CD4-positive, alpha-beta T cell treated with Interleukin-4 for 1 hour (primary cell): ENCODE results near the gene ZC3HAV1.
A peak's percentile ranks its signal among the peaks of the same experiment; 100 is the strongest.
"Not testable (repeated sequence)": the region's sequence is repeated elsewhere in the genome, so short reads cannot be mapped to it uniquely, and the experiment has no call there.

Source experiments
- DNase-seq, 2 donors: peaks; one replicate each; pipeline ENCODE4 v3.0.0-alpha.2; 2020 to 2022

ZC3HAV1 gene

GRCh38 chr7:139109188-139109982 is at the start of gene ZC3HAV1:
Gene ZC3HAV1 (minus strand): TSS chr7:139109720. CDS start chr7:139109331, 389 bp downstream.
- DNase-seq = peak; percentile 95 to 96

DNA sequence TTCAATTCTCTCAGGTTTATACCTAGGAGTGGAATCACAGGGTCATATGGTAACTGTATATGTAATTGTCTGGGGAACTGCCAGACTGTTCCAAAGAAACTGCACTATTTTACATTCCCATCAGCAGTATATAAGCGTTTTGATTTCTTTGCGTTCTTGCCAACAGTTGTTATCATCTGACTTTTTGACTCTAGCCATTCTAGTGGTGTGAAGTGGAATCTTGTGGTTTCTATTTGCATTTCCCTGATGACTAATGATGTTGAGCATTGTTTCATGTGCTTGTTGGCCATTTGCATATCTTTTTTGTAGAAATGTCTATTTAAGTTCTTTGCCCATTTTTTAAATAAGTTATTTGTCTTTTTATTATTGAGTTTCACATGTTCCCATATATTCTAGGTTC is 44.3 kb upstream of the ZC3HAV1 start:
- no peak for DNase-seq

- DNase-seq = no peak
Measured at GRCh38 chr7:139152149-139152548, 42.6 kb upstream of the ZC3HAV1 start.

DNA sequence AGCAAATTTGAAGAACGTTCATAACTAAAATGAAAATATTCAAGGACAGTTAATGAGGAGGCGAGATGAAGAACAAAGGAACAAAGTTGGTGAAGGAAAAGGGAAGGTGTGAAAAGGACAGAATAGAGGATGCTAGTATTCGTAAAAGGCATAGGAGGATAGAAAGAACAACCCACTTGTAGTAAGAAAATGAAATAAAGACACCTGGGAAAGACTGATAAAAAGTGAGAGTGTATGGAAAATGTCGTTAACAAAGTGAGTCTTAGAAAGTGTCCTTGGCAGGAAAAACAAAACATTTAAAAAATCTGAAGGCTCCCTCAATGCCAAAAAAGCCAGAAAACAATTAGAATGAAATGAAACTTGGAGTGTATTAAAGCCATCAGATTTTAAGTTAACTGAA is 29.6 kb upstream of the ZC3HAV1 start:
- DNase-seq = no peak

DNA sequence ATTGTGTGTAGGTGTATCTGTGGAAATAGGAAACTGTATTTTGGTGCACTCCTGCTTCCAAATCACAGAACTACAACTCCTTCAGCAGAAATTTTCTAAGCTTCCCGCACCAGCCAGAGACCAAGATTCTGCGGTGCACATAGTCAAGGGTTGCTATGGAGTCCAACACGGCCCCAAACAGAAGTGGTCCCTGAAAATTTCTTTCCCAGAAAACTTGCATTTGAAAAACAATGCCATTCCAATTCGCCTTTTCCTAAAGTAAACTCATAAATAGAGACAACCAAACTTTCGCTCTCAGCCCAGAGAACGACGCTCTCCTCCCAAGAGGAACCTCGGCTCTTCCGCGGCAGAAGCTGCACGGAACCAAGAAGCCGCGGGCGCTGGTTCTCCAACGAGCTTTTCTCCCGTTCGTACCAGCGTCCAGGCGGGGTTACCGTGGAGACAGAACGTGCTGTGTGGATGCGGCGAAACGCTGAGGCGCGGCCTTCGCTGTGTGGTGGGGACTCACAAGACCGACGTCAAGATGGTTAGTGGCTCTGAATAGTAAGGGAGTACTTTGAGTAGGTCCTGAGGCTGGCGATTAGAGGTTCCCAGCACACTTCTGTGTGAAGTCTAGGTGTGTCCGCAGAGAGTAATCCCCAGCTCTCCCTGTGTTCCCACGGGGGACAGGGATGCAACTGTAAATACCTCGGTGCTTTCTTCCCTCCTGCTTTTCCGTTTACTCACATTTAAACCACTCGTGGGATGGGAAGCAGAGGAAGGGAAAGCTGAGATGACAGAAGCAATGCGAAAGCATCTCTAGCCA is 24.0 kb upstream of the ZC3HAV1 start:
- peak; percentile 87 to 90 for DNase-seq

DNA sequence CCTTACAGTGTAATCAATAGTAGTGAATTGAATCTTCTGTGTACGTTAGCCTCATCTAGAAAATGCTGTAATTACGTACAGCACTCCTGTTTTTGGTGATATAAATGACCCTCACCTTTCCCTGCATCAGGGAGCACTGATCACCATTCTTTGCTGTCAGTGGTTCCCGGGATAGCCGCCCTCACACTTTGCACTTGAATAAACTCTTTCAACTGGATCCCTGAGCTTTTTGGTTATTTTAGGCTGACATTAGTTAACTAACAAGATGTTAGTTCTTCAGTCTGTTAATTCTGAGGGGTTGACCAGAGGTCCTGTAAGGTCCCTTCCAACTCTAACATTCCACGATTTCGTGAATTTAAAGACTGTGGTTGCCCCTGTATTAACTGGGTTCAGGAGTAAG is 23.4 kb upstream of the ZC3HAV1 start:
- no peak for DNase-seq

DNA sequence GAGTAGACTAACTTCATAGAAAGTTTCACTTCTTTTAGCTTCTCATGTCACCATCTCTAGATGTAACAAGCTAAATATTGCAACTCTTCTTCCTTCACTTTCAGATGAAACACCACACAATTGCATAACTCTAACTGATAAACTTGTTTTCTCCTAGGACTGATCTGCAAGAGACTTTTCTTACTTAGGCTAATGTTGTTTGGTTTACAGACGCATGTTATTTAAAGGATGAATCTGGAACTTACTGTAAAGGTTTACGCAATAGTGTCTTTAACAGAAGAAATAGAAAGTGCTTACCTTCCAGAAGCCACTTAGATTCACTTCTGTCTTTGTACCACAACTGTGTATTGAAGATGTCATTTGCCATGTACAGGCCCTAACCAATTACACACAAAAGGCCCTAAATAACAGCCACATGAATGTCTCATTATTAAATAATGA is 22.1 kb upstream of the ZC3HAV1 start:
- DNase-seq = peak in 1 of 2 donors; percentile 19

- DNase-seq = not testable (repeated sequence)
Measured at GRCh38 chr7:139129814-139130213, 20.3 kb upstream of the ZC3HAV1 start.

DNA sequence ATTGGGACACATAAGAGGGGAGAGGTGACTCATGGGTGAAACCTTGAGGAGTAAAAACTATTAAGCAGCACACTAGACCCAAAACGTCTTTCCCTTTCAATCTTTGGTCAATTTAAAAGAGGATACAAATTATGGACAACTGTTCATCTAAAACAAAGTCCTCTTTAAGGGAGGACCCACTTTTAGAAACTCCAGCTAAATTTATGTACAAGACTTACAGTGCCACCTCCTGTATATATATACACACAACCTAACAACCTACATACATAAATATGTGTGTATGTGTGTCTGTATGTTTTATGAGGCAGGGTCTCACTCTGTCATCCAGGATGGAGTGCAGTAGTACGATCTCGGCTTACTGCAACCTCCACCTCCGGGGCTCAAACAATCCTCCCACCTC is 18.1 kb upstream of the ZC3HAV1 start:
- DNase-seq = peak in 1 of 2 donors; percentile 45

- DNase-seq = no peak
Measured at GRCh38 chr7:139125657-139126056, 16.1 kb upstream of the ZC3HAV1 start.

DNA sequence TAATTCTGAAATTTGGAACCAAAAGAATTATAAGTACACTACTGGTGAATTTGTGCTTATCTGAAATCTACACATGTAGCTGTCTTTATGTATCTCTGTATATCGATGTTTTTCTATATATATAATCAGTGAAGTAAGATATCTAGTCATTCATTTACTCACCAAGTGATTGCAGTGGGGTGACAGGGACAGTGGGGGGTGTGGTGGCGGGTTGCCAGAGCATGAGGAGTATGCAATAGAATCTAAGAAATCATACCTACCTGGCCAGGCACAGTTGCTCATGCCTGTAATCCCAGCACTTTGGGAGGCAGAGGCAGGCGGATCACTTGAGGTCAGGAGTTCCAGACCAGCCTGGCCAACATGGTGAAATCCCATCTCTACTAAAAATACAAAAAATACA is 15.5 kb upstream of the ZC3HAV1 start:
- not testable (repeated sequence) for DNase-seq

GRCh38 chr7:139124084-139124914 is 14.8 kb upstream of the ZC3HAV1 start:
- DNase-seq = no peak

GRCh38 chr7:139119486-139119849 is 9.9 kb upstream of the ZC3HAV1 start:
- DNase-seq = no peak

DNA sequence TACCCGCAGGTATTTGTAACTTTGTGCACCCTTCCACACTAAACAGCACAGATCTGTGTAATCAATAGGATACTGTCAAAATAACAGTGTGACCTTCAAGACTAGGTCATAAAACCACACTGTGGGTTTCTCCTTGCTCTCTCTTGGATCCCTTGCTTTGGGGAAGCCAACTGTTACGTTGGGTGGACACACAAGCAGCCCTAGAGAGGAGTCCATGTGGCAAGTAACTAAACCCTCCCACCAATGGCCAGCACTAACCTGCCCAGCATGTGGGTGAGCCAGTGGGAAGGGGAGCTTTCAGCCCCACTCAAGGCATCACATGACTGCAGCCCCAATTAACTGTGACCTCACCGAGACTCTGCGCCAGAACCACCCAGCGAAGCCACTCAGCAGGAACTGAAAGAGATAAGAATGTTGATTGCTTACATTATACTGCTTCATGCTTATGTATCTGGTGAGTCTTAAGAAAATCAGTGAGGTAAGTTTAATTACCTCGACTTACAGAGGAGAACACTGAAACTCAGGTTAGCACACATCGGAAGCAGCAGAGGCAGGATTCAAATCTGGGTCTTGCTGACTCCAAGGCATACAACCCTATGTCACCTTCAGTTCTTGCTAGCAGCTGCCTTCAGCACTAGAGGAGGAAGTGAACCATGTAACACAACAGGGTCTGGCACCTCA is 9.4 kb upstream of the ZC3HAV1 start:
- DNase-seq = peak; percentile 42 to 57

DNA sequence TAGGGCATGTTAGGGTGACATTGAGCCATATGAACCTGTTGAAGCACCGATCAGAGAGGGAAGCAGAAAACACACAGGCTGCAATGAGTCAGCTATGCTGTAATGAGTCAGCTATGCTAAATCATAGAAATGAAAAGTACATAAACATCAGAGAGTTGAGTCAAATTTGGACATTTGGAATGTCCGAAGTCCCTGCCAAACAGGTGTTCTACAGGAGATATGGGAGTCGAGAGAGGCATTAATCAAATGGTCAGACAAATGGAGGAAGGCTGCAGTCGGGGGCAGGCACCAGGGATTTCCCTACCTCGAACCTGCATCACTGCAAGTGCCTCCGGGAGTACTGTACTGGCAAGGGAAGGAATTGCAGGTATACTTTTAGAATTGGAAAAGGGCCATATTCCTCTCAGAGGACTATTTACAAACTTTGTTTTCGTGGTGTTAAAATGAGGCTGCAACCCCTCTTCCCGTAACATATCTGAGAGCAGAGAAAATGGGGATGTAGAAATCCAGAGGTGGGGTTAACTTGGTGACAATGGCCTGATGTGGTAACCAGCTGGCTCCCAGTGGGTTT is 8.8 kb upstream of the ZC3HAV1 start:
- DNase-seq = peak in 1 of 2 donors; percentile 17

GRCh38 chr7:139117599-139118233 is 8.2 kb upstream of the ZC3HAV1 start:
- no peak for DNase-seq

- no peak for DNase-seq
Measured at GRCh38 chr7:139116999-139117398, 7.5 kb upstream of the ZC3HAV1 start.

- DNase-seq = no peak
Measured at GRCh38 chr7:139115104-139115503, 5.6 kb upstream of the ZC3HAV1 start.

DNA sequence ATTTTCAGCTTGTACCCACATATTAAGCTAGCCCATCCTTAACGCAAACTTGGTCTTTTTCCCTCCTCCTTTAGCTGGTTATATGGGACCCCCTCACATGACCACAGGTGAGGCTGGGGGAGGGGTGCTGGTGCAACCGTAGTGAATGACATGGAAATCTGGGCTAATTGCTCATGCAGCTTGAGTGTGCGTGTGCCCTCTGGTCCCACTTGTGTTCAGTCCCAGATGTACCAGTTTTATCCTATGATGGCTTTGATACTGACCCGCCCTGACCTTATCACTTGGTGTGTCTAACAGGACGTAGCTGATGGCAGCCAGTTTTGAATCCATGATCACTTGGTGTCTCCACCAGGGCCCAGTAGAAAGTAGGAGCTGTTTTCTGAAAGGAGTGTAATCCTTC is 5.1 kb upstream of the ZC3HAV1 start:
- DNase-seq = no peak

GRCh38 chr7:139114018-139114417 is 4.5 kb upstream of the ZC3HAV1 start:
- DNase-seq = no peak

- DNase-seq = no peak
Measured at GRCh38 chr7:139112741-139113250, 3.3 kb upstream of the ZC3HAV1 start.
